Rectal smooth muscle tissue (tissue), 1 donor: ENCODE results near the gene XRN2.

Experiments
- H3K27ac ChIP-seq: one replicate; pipeline ENCODE4 v1.7.0; 2013; ENCODE audit warnings: low read depth, low read length, inconsistent platforms
- H3K27me3 ChIP-seq: one replicate; pipeline ENCODE4 v1.7.0; 2013; ENCODE audit warnings: low read length; ENCODE audit not compliant: control insufficient read depth, insufficient read depth
- H3K36me3 ChIP-seq: one replicate; pipeline ENCODE4 v1.7.0; 2013; ENCODE audit warnings: low read length; ENCODE audit not compliant: control insufficient read depth, insufficient read depth
- H3K4me1 ChIP-seq: one replicate; pipeline ENCODE4 v1.7.0; 2013; ENCODE audit warnings: low read length; ENCODE audit not compliant: control insufficient read depth, insufficient read depth
- H3K4me3 ChIP-seq: one replicate; pipeline ENCODE4 v1.7.0; 2013; ENCODE audit warnings: low read length
- H3K9ac ChIP-seq: one replicate; pipeline ENCODE4 v1.7.0; 2013; ENCODE audit warnings: low read length

Gene XRN2

GRCh38 chr20:21303061-21303871 is at the start of gene XRN2:
TSS of gene XRN2 (plus strand) at chr20:21303331. CDS start at chr20:21303399, 68 bp downstream.
- peaks cover 6% of the 10 kb centered on the region for H3K4me1 ChIP-seq
- H3K9ac ChIP-seq = peak within 1 kb of the TSS; percentile 97
- no peaks in the 10 kb centered on the region for H3K27me3 ChIP-seq
- peak within 1 kb of the TSS; percentile 94 for H3K27ac ChIP-seq
- peak within 1 kb of the TSS; percentile 98 for H3K4me3 ChIP-seq
- peaks cover 2% of the 10 kb centered on the region for H3K36me3 ChIP-seq

GRCh38 chr20:21257192-21257591 is 45.9 kb upstream of the XRN2 start:
- H3K9ac ChIP-seq = no peak overlapping the region
- H3K36me3 ChIP-seq = no peaks in the 10 kb centered on the region
- no peaks in the 10 kb centered on the region for H3K4me1 ChIP-seq
- no peak overlapping the region for H3K4me3 ChIP-seq
- H3K27ac ChIP-seq = no peak overlapping the region
- H3K27me3 ChIP-seq = no peaks in the 10 kb centered on the region

- Histone ChIP-seq H3K4me1 (no peaks in the 10 kb centered on the region), H3K4me3 (no peak overlapping the region), H3K27me3 (no peaks in the 10 kb centered on the region), H3K36me3 (no peaks in the 10 kb centered on the region), H3K9ac (no peak overlapping the region), H3K27ac (no peak overlapping the region)
Measured at GRCh38 chr20:21258411-21258810, 44.7 kb upstream of the XRN2 start.

- H3K27me3 ChIP-seq = no peaks in the 10 kb centered on the region
- no peak overlapping the region for H3K27ac ChIP-seq
- H3K4me3 ChIP-seq = no peak overlapping the region
- H3K4me1 ChIP-seq = no peaks in the 10 kb centered on the region
- no peaks in the 10 kb centered on the region for H3K36me3 ChIP-seq
- no peak overlapping the region for H3K9ac ChIP-seq
Measured at GRCh38 chr20:21259346-21259745, 43.8 kb upstream of the XRN2 start.

GRCh38 chr20:21262812-21263211 is 40.3 kb upstream of the XRN2 start:
- Histone ChIP-seq H3K9ac (no peak overlapping the region), H3K36me3 (no peaks in the 10 kb centered on the region), H3K4me3 (no peak overlapping the region), H3K27me3 (no peaks in the 10 kb centered on the region), H3K27ac (no peak overlapping the region), H3K4me1 (no peaks in the 10 kb centered on the region)

GRCh38 chr20:21265261-21266190 is 37.6 kb upstream of the XRN2 start:
- Histone ChIP-seq H3K4me1 (no peaks in the 10 kb centered on the region), H3K36me3 (no peaks in the 10 kb centered on the region), H3K9ac (no peak overlapping the region), H3K27ac (no peak overlapping the region), H3K4me3 (no peak overlapping the region), H3K27me3 (no peaks in the 10 kb centered on the region)

GRCh38 chr20:21266191-21266536 is 37.0 kb upstream of the XRN2 start:
- H3K27ac ChIP-seq = no peak overlapping the region
- no peak overlapping the region for H3K4me3 ChIP-seq
- H3K36me3 ChIP-seq = no peaks in the 10 kb centered on the region
- no peaks in the 10 kb centered on the region for H3K27me3 ChIP-seq
- H3K9ac ChIP-seq = no peak overlapping the region
- no peaks in the 10 kb centered on the region for H3K4me1 ChIP-seq

GRCh38 chr20:21269772-21270171 is 33.4 kb upstream of the XRN2 start:
- Histone ChIP-seq H3K27ac (no peak overlapping the region), H3K4me1 (no peaks in the 10 kb centered on the region), H3K9ac (no peak overlapping the region), H3K36me3 (no peaks in the 10 kb centered on the region), H3K4me3 (no peak overlapping the region), H3K27me3 (no peaks in the 10 kb centered on the region)

- Histone ChIP-seq H3K27me3 (no peaks in the 10 kb centered on the region), H3K36me3 (no peaks in the 10 kb centered on the region), H3K9ac (no peak overlapping the region), H3K4me3 (no peak overlapping the region), H3K27ac (no peak overlapping the region), H3K4me1 (no peaks in the 10 kb centered on the region)
Measured at GRCh38 chr20:21270806-21271205, 32.3 kb upstream of the XRN2 start.

GRCh38 chr20:21272279-21272678 is 30.9 kb upstream of the XRN2 start:
- no peaks in the 10 kb centered on the region for H3K36me3 ChIP-seq
- no peaks in the 10 kb centered on the region for H3K4me1 ChIP-seq
- H3K9ac ChIP-seq = no peak overlapping the region
- H3K27me3 ChIP-seq = no peaks in the 10 kb centered on the region
- H3K27ac ChIP-seq = no peak overlapping the region
- no peak overlapping the region for H3K4me3 ChIP-seq

GRCh38 chr20:21272679-21273078 is 30.5 kb upstream of the XRN2 start:
- Histone ChIP-seq H3K27me3 (no peaks in the 10 kb centered on the region), H3K9ac (no peak overlapping the region), H3K4me1 (no peaks in the 10 kb centered on the region), H3K36me3 (no peaks in the 10 kb centered on the region), H3K27ac (no peak overlapping the region), H3K4me3 (no peak overlapping the region)

GRCh38 chr20:21273755-21274386 is 29.3 kb upstream of the XRN2 start:
- Histone ChIP-seq H3K4me1 (no peaks in the 10 kb centered on the region), H3K27ac (no peak overlapping the region), H3K4me3 (no peak overlapping the region), H3K36me3 (no peaks in the 10 kb centered on the region), H3K9ac (no peak overlapping the region), H3K27me3 (no peaks in the 10 kb centered on the region)
